Measurements from ENCODE around the gene ASTN1. TPM values are rescaled to one million over a fixed set of nuclear protein-coding genes. Genes with fewer than 3 reads are reported as not detected.

ASTN1 gene
- total RNA-seq, 3 donors from 2014 or later (not counting 1 experiment from before 2014, with no cell fraction given): not detected

- Histone ChIP-seq H3K4me1 (ENCODE audit: control insufficient read depth, insufficient read depth, low read length) (no peaks in the 10 kb centered on the region), H3K9me3 (ENCODE audit: control insufficient read depth, insufficient read depth, low read length) (no peaks in the 10 kb centered on the region), H3K36me3 (ENCODE audit: control insufficient read depth, insufficient read depth, low read length) (no peaks in the 10 kb centered on the region), H3K27ac (ENCODE audit: low read length) (no peak overlapping the region), H3K4me3 (ENCODE audit: low read length) (no peak overlapping the region), H3K27me3 (ENCODE audit: control insufficient read depth, insufficient read depth, low read length) (no peaks in the 10 kb centered on the region)
- H3K36me3 Mint-ChIP-seq: no peaks in the 10 kb centered on the region
- H3K27ac Mint-ChIP-seq: no peak overlapping the region
- no peaks in the 10 kb centered on the region for H3K27me3 Mint-ChIP-seq (ENCODE audit: low read depth in 2 of 2)
- H3K4me3 Mint-ChIP-seq: no peak overlapping the region
- DNase-seq: no peak
- H3K9me3 Mint-ChIP-seq: peaks cover 0 to 2% of the 10 kb centered on the region in 2 donors
- WGBS (ENCODE audit: insufficient coverage): 69% methylated on average over 4 of the region's 4 CpGs
- H3K4me1 Mint-ChIP-seq: no peaks in the 10 kb centered on the region
- no peak for ATAC-seq
- intact Hi-C loops (cut with micrococcal nuclease): no loop called here
- TF ChIP-seq CTCF (IDR thresholded peaks at IDR 0.05): no peak
Observed at GRCh38 chr1:177208920-177209319, 44.4 kb upstream of the ASTN1 start.

GRCh38 chr1:177206831-177207355 lies 42.4 kb upstream of the ASTN1 start:
- peaks cover 2% of the 10 kb centered on the region in 2 donors for H3K9me3 Mint-ChIP-seq
- intact Hi-C loops (cut with micrococcal nuclease): no loop called here

GRCh38 chr1:177200290-177200689 lies 35.8 kb upstream of the ASTN1 start:
- no peaks in the 10 kb centered on the region for H3K27me3 ChIP-seq (ENCODE audit: control insufficient read depth, insufficient read depth, low read length)
- Mint-ChIP-seq H3K36me3 (no peaks in the 10 kb centered on the region), H3K9me3 (peaks cover 7 to 12% of the 10 kb centered on the region in 2 donors), H3K27me3 (ENCODE audit: low read depth in 2 of 2) (no peaks in the 10 kb centered on the region), H3K4me1 (no peaks in the 10 kb centered on the region), H3K4me3 (no peak overlapping the region), H3K27ac (no peak overlapping the region)
- no peaks in the 10 kb centered on the region for H3K4me1 ChIP-seq (ENCODE audit: control insufficient read depth, insufficient read depth, low read length)
- WGBS (ENCODE audit: insufficient coverage): 83% methylated on average over 3 of the region's 4 CpGs
- H3K9me3 ChIP-seq (ENCODE audit: control insufficient read depth, insufficient read depth, low read length): no peaks in the 10 kb centered on the region
- no peak for TF ChIP-seq CTCF (IDR thresholded peaks at IDR 0.05)
- H3K27ac ChIP-seq (ENCODE audit: low read length): no peak overlapping the region
- intact Hi-C loops (cut with micrococcal nuclease): no loop called here
- ATAC-seq (no peak), DNase-seq (no peak)
- H3K36me3 ChIP-seq (ENCODE audit: control insufficient read depth, insufficient read depth, low read length): no peaks in the 10 kb centered on the region
- no peak overlapping the region for H3K4me3 ChIP-seq (ENCODE audit: low read length)

More at GRCh38 chr1:177206831-177207355, 42.4 kb upstream of the ASTN1 start:
- Mint-ChIP-seq H3K27me3 (ENCODE audit: low read depth in 2 of 2) (no peaks in the 10 kb centered on the region), H3K4me1 (no peaks in the 10 kb centered on the region), H3K4me3 (no peak overlapping the region), H3K27ac (no peak overlapping the region), H3K36me3 (no peaks in the 10 kb centered on the region)
- no peak for DNase-seq
- no peaks in the 10 kb centered on the region for H3K9me3 ChIP-seq (ENCODE audit: control insufficient read depth, insufficient read depth, low read length)
- H3K4me3 ChIP-seq (ENCODE audit: low read length): no peak overlapping the region
- H3K36me3 ChIP-seq (ENCODE audit: control insufficient read depth, insufficient read depth, low read length): no peaks in the 10 kb centered on the region
- no peak for TF ChIP-seq CTCF (IDR thresholded peaks at IDR 0.05)
- ATAC-seq: no peak
- no peaks in the 10 kb centered on the region for H3K27me3 ChIP-seq (ENCODE audit: control insufficient read depth, insufficient read depth, low read length)
- no peaks in the 10 kb centered on the region for H3K4me1 ChIP-seq (ENCODE audit: control insufficient read depth, insufficient read depth, low read length)
- H3K27ac ChIP-seq (ENCODE audit: low read length): no peak overlapping the region

- ATAC-seq (no peak), DNase-seq (no peak)
- no peak overlapping the region for H3K4me3 ChIP-seq (ENCODE audit: low read length)
- H3K36me3 Mint-ChIP-seq: no peaks in the 10 kb centered on the region
- no peaks in the 10 kb centered on the region for H3K4me1 ChIP-seq (ENCODE audit: control insufficient read depth, insufficient read depth, low read length)
- TF ChIP-seq CTCF (IDR thresholded peaks at IDR 0.05): no peak
- H3K9me3 ChIP-seq (ENCODE audit: control insufficient read depth, insufficient read depth, low read length): no peaks in the 10 kb centered on the region
- no peak overlapping the region for H3K27ac Mint-ChIP-seq
- intact Hi-C loops (cut with micrococcal nuclease): no loop called here
- no peak overlapping the region for H3K27ac ChIP-seq (ENCODE audit: low read length)
- WGBS (ENCODE audit: insufficient coverage): 89% methylated on average over 2 of the region's 2 CpGs
- no peaks in the 10 kb centered on the region for H3K27me3 ChIP-seq (ENCODE audit: control insufficient read depth, insufficient read depth, low read length)
- no peak overlapping the region for H3K4me3 Mint-ChIP-seq
- H3K36me3 ChIP-seq (ENCODE audit: control insufficient read depth, insufficient read depth, low read length): no peaks in the 10 kb centered on the region
- H3K27me3 Mint-ChIP-seq (ENCODE audit: low read depth in 2 of 2): no peaks in the 10 kb centered on the region
- H3K9me3 Mint-ChIP-seq: peaks cover 10 to 15% of the 10 kb centered on the region in 2 donors
- H3K4me1 Mint-ChIP-seq: no peaks in the 10 kb centered on the region
Observed at GRCh38 chr1:177198243-177198642, 33.7 kb upstream of the ASTN1 start.

All from natural killer cell (primary cell).